Measurements from ENCODE around the gene FNBP1.

FNBP1 gene

GRCh38 chr9:129880654-129881546 lies 162.1 kb downstream of the FNBP1 start (continued):
- TF ChIP-seq ZIC2 (tag by site-specific recombination; IDR thresholded peaks at IDR 0.05) (peak; percentile 98), ZNF701 (tag by site-specific recombination; IDR thresholded peaks at IDR 0.05) (no peak), YY2 (tag by site-specific recombination; IDR thresholded peaks at IDR 0.05) (no peak), ZNF837 (tag by site-specific recombination; IDR thresholded peaks at IDR 0.05) (no peak), GLIS1 (tag by site-specific recombination; IDR thresholded peaks at IDR 0.05) (peak; percentile 92)
- TF ChIP-seq, protein P1, sequence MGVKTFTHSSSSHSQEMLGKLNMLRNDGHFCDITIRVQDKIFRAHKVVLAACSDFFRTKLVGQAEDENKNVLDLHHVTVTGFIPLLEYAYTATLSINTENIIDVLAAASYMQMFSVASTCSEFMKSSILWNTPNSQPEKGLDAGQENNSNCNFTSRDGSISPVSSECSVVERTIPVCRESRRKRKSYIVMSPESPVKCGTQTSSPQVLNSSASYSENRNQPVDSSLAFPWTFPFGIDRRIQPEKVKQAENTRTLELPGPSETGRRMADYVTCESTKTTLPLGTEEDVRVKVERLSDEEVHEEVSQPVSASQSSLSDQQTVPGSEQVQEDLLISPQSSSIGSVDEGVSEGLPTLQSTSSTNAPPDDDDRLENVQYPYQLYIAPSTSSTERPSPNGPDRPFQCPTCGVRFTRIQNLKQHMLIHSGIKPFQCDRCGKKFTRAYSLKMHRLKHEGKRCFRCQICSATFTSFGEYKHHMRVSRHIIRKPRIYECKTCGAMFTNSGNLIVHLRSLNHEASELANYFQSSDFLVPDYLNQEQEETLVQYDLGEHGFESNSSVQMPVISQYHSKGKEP (tag by site-specific recombination; IDR thresholded peaks at IDR 0.05), result no peak

- no peaks in the 10 kb centered on the region; the same call in 1 of the 2 replicates for H3K4me1 ChIP-seq (ENCODE audit: control insufficient read depth, insufficient read depth, low read length)
- H3K9me3 ChIP-seq (ENCODE audit: control insufficient read depth, insufficient read depth, low read depth, low read length), result no peaks in the 10 kb centered on the region
- peaks cover 0 to 48% of the 10 kb centered on the region in 2 experiments; a peak in 1 of 3 replicates for H3K36me3 ChIP-seq (ENCODE audit: control insufficient read depth in 2 of 2, insufficient read depth in 1 of 2, low read length in 2 of 2)
- no peak overlapping the region for H3K4me3 ChIP-seq (ENCODE audit: low read depth, low read length)
- ChIA-PET CTCF (interaction anchor here (0.6 kb wide), 1 partner anchor 448 kb away, joined by 3 read pairs; no protein-coding TSS in a partner anchor), POLR2A (no interaction called here)
- no peak overlapping the region for H3K27ac ChIP-seq (ENCODE audit: extremely low read depth, low read depth, low read length)
- 0 out of 2 replicates have a peak, but pooled peaks have one; percentile 11 for TF ChIP-seq SP2 (tag by site-specific recombination; IDR thresholded peaks at IDR 0.05)
- TF ChIP-seq ZNF132 (tag by site-specific recombination; IDR thresholded peaks at IDR 0.05; ENCODE audit: borderline replicate concordance), result no peak
These were observed 162.9 kb downstream of the FNBP1 start for GRCh38 chr9:129879991-129880653.

DNA sequence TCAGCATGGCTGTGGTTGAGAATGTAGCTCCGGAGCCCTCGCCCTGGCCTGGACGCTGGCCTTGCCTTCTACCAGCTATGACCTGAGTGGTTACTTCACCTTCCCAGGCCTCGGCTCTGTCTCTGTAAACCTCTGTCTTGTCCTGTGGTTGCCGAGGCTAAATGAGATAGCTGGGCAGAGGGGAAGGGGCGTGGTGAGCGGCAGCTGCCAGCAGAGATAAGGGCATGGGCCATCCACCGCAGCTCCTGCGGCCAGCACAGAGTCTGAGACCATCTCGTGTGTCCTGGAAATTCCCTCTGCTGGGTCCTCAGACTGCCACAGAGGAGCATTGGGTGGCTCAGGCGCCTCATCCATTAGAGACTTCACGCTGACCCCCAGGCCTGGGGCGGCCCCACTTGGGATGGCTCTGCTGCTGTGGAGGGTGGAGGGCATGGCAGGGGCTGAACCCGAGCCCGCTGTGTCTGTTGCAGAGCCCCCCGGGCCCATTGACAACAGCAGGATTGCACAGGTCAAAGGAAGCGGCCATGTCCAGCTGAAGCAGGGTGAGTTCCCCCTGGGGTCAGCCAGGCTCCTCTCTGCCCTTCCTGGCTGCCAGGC lies 163.8 kb downstream of the FNBP1 start:
- POLR2A ChIA-PET, result no interaction called here
- Histone ChIP-seq H3K4me3 (ENCODE audit: low read depth, low read length) (no peak overlapping the region), H3K36me3 (ENCODE audit: control insufficient read depth in 2 of 2, insufficient read depth in 1 of 2, low read length in 2 of 2) (peaks cover 0 to 57% of the 10 kb centered on the region in 2 experiments; a peak in 1 of 3 replicates), H3K4me1 (ENCODE audit: control insufficient read depth, insufficient read depth, low read length) (no peaks in the 10 kb centered on the region), H3K9me3 (ENCODE audit: control insufficient read depth, insufficient read depth, low read depth, low read length) (no peaks in the 10 kb centered on the region), H3K27ac (ENCODE audit: extremely low read depth, low read depth, low read length) (no peak overlapping the region)
- CTCF ChIA-PET, result interaction anchor here (0.6 kb wide), 1 partner anchor 449 kb away, joined by 3 read pairs; no protein-coding TSS in a partner anchor
- no peak for TF ChIP-seq ZNF621 (tag by site-specific recombination; IDR thresholded peaks at IDR 0.05)
- TF ChIP-seq ZNF76 (tag by site-specific recombination; IDR thresholded peaks at IDR 0.05; ENCODE audit: borderline replicate concordance, low read depth), result no peak
- no peak for TF ChIP-seq ZNF223 (tag by site-specific recombination; IDR thresholded peaks at IDR 0.05)
- TF ChIP-seq, protein P2, sequence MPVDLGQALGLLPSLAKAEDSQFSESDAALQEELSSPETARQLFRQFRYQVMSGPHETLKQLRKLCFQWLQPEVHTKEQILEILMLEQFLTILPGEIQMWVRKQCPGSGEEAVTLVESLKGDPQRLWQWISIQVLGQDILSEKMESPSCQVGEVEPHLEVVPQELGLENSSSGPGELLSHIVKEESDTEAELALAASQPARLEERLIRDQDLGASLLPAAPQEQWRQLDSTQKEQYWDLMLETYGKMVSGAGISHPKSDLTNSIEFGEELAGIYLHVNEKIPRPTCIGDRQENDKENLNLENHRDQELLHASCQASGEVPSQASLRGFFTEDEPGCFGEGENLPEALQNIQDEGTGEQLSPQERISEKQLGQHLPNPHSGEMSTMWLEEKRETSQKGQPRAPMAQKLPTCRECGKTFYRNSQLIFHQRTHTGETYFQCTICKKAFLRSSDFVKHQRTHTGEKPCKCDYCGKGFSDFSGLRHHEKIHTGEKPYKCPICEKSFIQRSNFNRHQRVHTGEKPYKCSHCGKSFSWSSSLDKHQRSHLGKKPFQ (tag by site-specific recombination; IDR thresholded peaks at IDR 0.05), result no peak
- no peak for TF ChIP-seq ZNF670 (tag by site-specific recombination; IDR thresholded peaks at IDR 0.05; ENCODE audit: low read depth)
- no peak for TF ChIP-seq ZSCAN16 (tag by site-specific recombination; IDR thresholded peaks at IDR 0.05)
- no peak for TF ChIP-seq ZXDB (tag by site-specific recombination; IDR thresholded peaks at IDR 0.05)
- TF ChIP-seq, protein P3, sequence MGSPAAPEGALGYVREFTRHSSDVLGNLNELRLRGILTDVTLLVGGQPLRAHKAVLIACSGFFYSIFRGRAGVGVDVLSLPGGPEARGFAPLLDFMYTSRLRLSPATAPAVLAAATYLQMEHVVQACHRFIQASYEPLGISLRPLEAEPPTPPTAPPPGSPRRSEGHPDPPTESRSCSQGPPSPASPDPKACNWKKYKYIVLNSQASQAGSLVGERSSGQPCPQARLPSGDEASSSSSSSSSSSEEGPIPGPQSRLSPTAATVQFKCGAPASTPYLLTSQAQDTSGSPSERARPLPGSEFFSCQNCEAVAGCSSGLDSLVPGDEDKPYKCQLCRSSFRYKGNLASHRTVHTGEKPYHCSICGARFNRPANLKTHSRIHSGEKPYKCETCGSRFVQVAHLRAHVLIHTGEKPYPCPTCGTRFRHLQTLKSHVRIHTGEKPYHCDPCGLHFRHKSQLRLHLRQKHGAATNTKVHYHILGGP (tag by site-specific recombination; IDR thresholded peaks at IDR 0.05), result no peak
- TF ChIP-seq ZNF596 (tag by site-specific recombination; IDR thresholded peaks at IDR 0.05), result no peak
- no peak for TF ChIP-seq ZBTB8A (tag by site-specific recombination; IDR thresholded peaks at IDR 0.05)
- TF ChIP-seq, protein P4, sequence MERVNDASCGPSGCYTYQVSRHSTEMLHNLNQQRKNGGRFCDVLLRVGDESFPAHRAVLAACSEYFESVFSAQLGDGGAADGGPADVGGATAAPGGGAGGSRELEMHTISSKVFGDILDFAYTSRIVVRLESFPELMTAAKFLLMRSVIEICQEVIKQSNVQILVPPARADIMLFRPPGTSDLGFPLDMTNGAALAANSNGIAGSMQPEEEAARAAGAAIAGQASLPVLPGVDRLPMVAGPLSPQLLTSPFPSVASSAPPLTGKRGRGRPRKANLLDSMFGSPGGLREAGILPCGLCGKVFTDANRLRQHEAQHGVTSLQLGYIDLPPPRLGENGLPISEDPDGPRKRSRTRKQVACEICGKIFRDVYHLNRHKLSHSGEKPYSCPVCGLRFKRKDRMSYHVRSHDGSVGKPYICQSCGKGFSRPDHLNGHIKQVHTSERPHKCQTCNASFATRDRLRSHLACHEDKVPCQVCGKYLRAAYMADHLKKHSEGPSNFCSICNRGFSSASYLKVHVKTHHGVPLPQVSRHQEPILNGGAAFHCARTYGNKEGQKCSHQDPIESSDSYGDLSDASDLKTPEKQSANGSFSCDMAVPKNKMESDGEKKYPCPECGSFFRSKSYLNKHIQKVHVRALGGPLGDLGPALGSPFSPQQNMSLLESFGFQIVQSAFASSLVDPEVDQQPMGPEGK (tag by site-specific recombination; IDR thresholded peaks at IDR 0.05), result no peak
- TF ChIP-seq PRDM1 (tag by site-specific recombination; IDR thresholded peaks at IDR 0.05), result no peak
- TF ChIP-seq ZNF548 (tag by site-specific recombination; IDR thresholded peaks at IDR 0.05), result no peak
- TF ChIP-seq GLIS2 (tag by site-specific recombination; IDR thresholded peaks at IDR 0.05), result no peak
- TF ChIP-seq, protein P5, sequence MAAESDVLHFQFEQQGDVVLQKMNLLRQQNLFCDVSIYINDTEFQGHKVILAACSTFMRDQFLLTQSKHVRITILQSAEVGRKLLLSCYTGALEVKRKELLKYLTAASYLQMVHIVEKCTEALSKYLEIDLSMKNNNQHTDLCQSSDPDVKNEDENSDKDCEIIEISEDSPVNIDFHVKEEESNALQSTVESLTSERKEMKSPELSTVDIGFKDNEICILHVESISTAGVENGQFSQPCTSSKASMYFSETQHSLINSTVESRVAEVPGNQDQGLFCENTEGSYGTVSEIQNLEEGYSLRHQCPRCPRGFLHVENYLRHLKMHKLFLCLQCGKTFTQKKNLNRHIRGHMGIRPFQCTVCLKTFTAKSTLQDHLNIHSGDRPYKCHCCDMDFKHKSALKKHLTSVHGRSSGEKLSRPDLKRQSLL (tag by site-specific recombination; IDR thresholded peaks at IDR 0.05), result no peak
